Suprapubic skin (tissue), 4 donors: Measurements from ENCODE around the gene ENDOD1. TPM values are rescaled to one million over a fixed set of nuclear protein-coding genes. Genes with fewer than 3 reads are reported as not detected.

Source experiments
- DNase-seq, 2 donors: peaks; one replicate each; pipeline ENCODE4 v3.0.0-alpha.2; 2019; ENCODE audit warnings: low spot score in 2 of 2
- H3K27ac ChIP-seq: fragments of 200-600 bp; sonication (generic); one replicate; pipeline ENCODE4 v1.5.1; 2019
- H3K27me3 ChIP-seq: fragments of 200-600 bp; sonication (generic); one replicate; pipeline ENCODE4 v1.5.1; 2019
- H3K36me3 ChIP-seq: fragments of 200-600 bp; sonication (generic); one replicate; pipeline ENCODE4 v1.5.1; 2019
- H3K4me1 ChIP-seq: fragments of 200-600 bp; sonication (generic); one replicate; pipeline ENCODE4 v1.5.1; 2019
- H3K4me3 ChIP-seq: fragments of 200-600 bp; sonication (generic); one replicate; pipeline ENCODE4 v1.5.1; 2019; ENCODE audit warnings: mild to moderate bottlenecking
- H3K9me3 ChIP-seq: fragments of 200-600 bp; sonication (generic); one replicate; pipeline ENCODE4 v1.5.1; 2019
- CTCF ChIP-seq, 2 donors: fragments of 200-600 bp in 1 of 2; fragments of 450-650 bp in 1 of 2; sonication (generic) in 1 of 2; IDR thresholded peaks; one replicate each; pipeline ENCODE4 v1.5.1; 2016 to 2019; ENCODE audit warnings: antibody characterized with exemption in 2 of 2, mild to moderate bottlenecking in 1 of 2, moderate library complexity in 1 of 2
- EP300 ChIP-seq: sonication (generic); formaldehyde crosslinking; IDR thresholded peaks from one replicate; pipeline ENCODE4 v1.6.1; 2017; ENCODE audit warnings: antibody characterized with exemption
- POLR2A ChIP-seq, 2 donors: fragments of 450-650 bp; IDR thresholded peaks; one replicate each; pipeline ENCODE4 v1.6.1; 2017; ENCODE audit warnings: antibody characterized with exemption in 2 of 2, mild to moderate bottlenecking in 2 of 2, moderate library complexity in 2 of 2
- POLR2AphosphoS5 ChIP-seq, 3 donors: sonication (generic); formaldehyde crosslinking; IDR thresholded peaks; one replicate each; pipeline ENCODE4 v1.6.1; 2017; ENCODE audit warnings: antibody characterized with exemption in 3 of 3
- WGBS: methylation state at CpG from one replicate; pipeline ENCODE4 v1.1.5; 2018; 5-methylcytosine and 5-hydroxymethylcytosine counted together
- total RNA-seq, 4 donors: library from RNA; depleted of rRNA; stranded (reverse); fragments of >200 nt; gene quantifications; one replicate each; pipeline ENCODE4 v1.1.0, GENCODE V29; 2016

The ENDOD1 gene
- total RNA-seq, 4 donors from 2014 or later: 30.7 to 65.9 (median 49.4) TPM

- H3K27me3 ChIP-seq: peaks cover 7% of the 10 kb centered on the region
- TF ChIP-seq EP300 (no peak), POLR2A (IDR thresholded peaks at IDR 0.05) (no peak), CTCF (IDR thresholded peaks at IDR 0.05) (no peak), POLR2AphosphoS5 (IDR thresholded peaks at IDR 0.05) (no peak)
- no peaks in the 10 kb centered on the region for H3K36me3 ChIP-seq
- H3K4me3 ChIP-seq: no peak overlapping the region
- DNase-seq: no peak
- WGBS: 87% methylated on average over 6 of the region's 6 CpGs
- no peaks in the 10 kb centered on the region for H3K4me1 ChIP-seq
- no peak overlapping the region for H3K27ac ChIP-seq
- no peaks in the 10 kb centered on the region for H3K9me3 ChIP-seq
These were observed 30.6 kb upstream of the ENDOD1 start for GRCh38 chr11:95059046-95059445.

GRCh38 chr11:95065336-95065735 is 24.3 kb upstream of the ENDOD1 start:
- 90% methylated on average over 1 of the region's 1 CpG for WGBS
- H3K9me3 ChIP-seq: no peaks in the 10 kb centered on the region
- peaks cover 21% of the 10 kb centered on the region for H3K4me1 ChIP-seq
- no peak for TF ChIP-seq EP300
- TF ChIP-seq POLR2A (IDR thresholded peaks at IDR 0.05): no peak
- TF ChIP-seq POLR2AphosphoS5 (IDR thresholded peaks at IDR 0.05): no peak
- TF ChIP-seq CTCF (IDR thresholded peaks at IDR 0.05): no peak
- no peaks in the 10 kb centered on the region for H3K27me3 ChIP-seq
- no peak for DNase-seq
- H3K36me3 ChIP-seq: no peaks in the 10 kb centered on the region
- no peak overlapping the region for H3K27ac ChIP-seq
- H3K4me3 ChIP-seq: no peak overlapping the region

GRCh38 chr11:95066716-95067038 is 23.0 kb upstream of the ENDOD1 start, which contains the start of gene SRSF8:
TSS of gene SRSF8 (plus strand) at chr11:95066919. CDS start at chr11:95067227, 308 bp downstream.
- TF ChIP-seq EP300 (no peak), POLR2A (IDR thresholded peaks at IDR 0.05) (no peak), POLR2AphosphoS5 (IDR thresholded peaks at IDR 0.05) (no peak), CTCF (IDR thresholded peaks at IDR 0.05) (no peak)
- DNase-seq: no peak
- no peaks in the 10 kb centered on the region for H3K9me3 ChIP-seq
- peak within 1 kb of the TSS; percentile 98 for H3K27ac ChIP-seq
- no peaks in the 10 kb centered on the region for H3K27me3 ChIP-seq
- WGBS: 0% methylated on average over 4 of the region's 4 CpGs
- H3K36me3 ChIP-seq: no peaks in the 10 kb centered on the region
- peaks cover 27% of the 10 kb centered on the region for H3K4me1 ChIP-seq
- peak within 1 kb of the TSS; percentile 97 for H3K4me3 ChIP-seq

- peak overlapping the region; percentile 97 for H3K4me3 ChIP-seq
- DNase-seq: peak; percentile 89 to 91
- 0% methylated on average over 21 of the region's 98 CpGs for WGBS
- H3K4me1 ChIP-seq: peaks cover 27% of the 10 kb centered on the region
- TF ChIP-seq CTCF (IDR thresholded peaks at IDR 0.05): peak; percentile 63 to 79
- TF ChIP-seq EP300: no peak
- peak in 2 of 3 donors; percentile 48 to 49 for TF ChIP-seq POLR2AphosphoS5 (IDR thresholded peaks at IDR 0.05)
- TF ChIP-seq POLR2A (IDR thresholded peaks at IDR 0.05): peak in 1 of 2 donors; percentile 72
- no peaks in the 10 kb centered on the region for H3K9me3 ChIP-seq
- no peaks in the 10 kb centered on the region for H3K36me3 ChIP-seq
- no peaks in the 10 kb centered on the region for H3K27me3 ChIP-seq
- peak overlapping the region; percentile 98 for H3K27ac ChIP-seq
These were observed 22.4 kb upstream of the ENDOD1 start for GRCh38 chr11:95067039-95067840.

- under 1% methylated on average over 15 of the region's 16 CpGs for WGBS
- Histone ChIP-seq H3K27me3 (no peaks in the 10 kb centered on the region), H3K4me3 (peak overlapping the region; percentile 97), H3K36me3 (no peaks in the 10 kb centered on the region), H3K4me1 (peaks cover 29% of the 10 kb centered on the region), H3K9me3 (no peaks in the 10 kb centered on the region), H3K27ac (peak overlapping the region; percentile 98)
- TF ChIP-seq POLR2AphosphoS5 (IDR thresholded peaks at IDR 0.05) (no peak), CTCF (IDR thresholded peaks at IDR 0.05) (no peak), EP300 (no peak), POLR2A (IDR thresholded peaks at IDR 0.05) (no peak)
- no peak for DNase-seq
These were observed 21.8 kb upstream of the ENDOD1 start for GRCh38 chr11:95067841-95068219.
